Suprapubic skin (tissue), 4 donors: Measurements from ENCODE around the gene MT1M. TPM values are rescaled to one million over a fixed set of nuclear protein-coding genes. Genes with fewer than 3 reads are reported as not detected.

Source experiments
- DNase-seq, 2 donors: peaks; one replicate each; pipeline ENCODE4 v3.0.0-alpha.2; 2019; ENCODE audit warnings: low spot score in 2 of 2
- H3K27ac ChIP-seq: fragments of 200-600 bp; sonication (generic); one replicate; pipeline ENCODE4 v1.5.1; 2019
- H3K27me3 ChIP-seq: fragments of 200-600 bp; sonication (generic); one replicate; pipeline ENCODE4 v1.5.1; 2019
- H3K36me3 ChIP-seq: fragments of 200-600 bp; sonication (generic); one replicate; pipeline ENCODE4 v1.5.1; 2019
- H3K4me1 ChIP-seq: fragments of 200-600 bp; sonication (generic); one replicate; pipeline ENCODE4 v1.5.1; 2019
- H3K4me3 ChIP-seq: fragments of 200-600 bp; sonication (generic); one replicate; pipeline ENCODE4 v1.5.1; 2019; ENCODE audit warnings: mild to moderate bottlenecking
- H3K9me3 ChIP-seq: fragments of 200-600 bp; sonication (generic); one replicate; pipeline ENCODE4 v1.5.1; 2019
- EP300 ChIP-seq: sonication (generic); formaldehyde crosslinking; IDR thresholded peaks from one replicate; pipeline ENCODE4 v1.6.1; 2017; ENCODE audit warnings: antibody characterized with exemption
- POLR2A ChIP-seq, 2 donors: fragments of 450-650 bp; IDR thresholded peaks; one replicate each; pipeline ENCODE4 v1.6.1; 2017; ENCODE audit warnings: antibody characterized with exemption in 2 of 2, mild to moderate bottlenecking in 2 of 2, moderate library complexity in 2 of 2
- POLR2AphosphoS5 ChIP-seq, 3 donors: sonication (generic); formaldehyde crosslinking; IDR thresholded peaks; one replicate each; pipeline ENCODE4 v1.6.1; 2017; ENCODE audit warnings: antibody characterized with exemption in 3 of 3
- WGBS: methylation state at CpG from one replicate; pipeline ENCODE4 v1.1.5; 2018; 5-methylcytosine and 5-hydroxymethylcytosine counted together
- total RNA-seq, 4 donors: library from RNA; depleted of rRNA; stranded (reverse); fragments of >200 nt; gene quantifications; one replicate each; pipeline ENCODE4 v1.1.0, GENCODE V29; 2016
- TF ChIP-seq, protein P1 (sequence below), 2 donors: fragments of 200-600 bp in 1 of 2; fragments of 450-650 bp in 1 of 2; sonication (generic) in 1 of 2; IDR thresholded peaks; one replicate each; pipeline ENCODE4 v1.5.1; 2016 to 2019; ENCODE audit warnings: antibody characterized with exemption in 2 of 2, mild to moderate bottlenecking in 1 of 2, moderate library complexity in 1 of 2

MT1M gene
- total RNA-seq, 4 donors from 2014 or later, result 13.6 to 41.7 (median 20.5) TPM

DNA sequence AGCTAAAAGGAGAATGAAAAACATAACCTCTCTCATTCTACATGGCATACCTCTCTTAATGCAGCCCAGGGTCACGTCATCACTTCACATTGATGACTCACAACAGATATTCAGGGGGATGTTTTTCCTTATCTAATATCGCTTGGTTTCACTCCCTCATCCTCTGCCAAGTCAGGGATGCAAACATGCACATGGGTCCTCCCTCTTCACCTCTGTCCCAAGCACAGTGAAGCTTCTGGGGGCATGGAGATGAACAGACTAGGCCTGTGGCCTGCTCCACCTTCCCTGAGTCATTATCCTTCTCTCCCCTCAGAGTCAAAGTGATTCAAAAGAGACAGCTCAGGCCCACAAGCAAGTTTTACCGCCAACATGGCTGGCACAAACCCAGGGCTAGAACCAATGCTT is 26.4 kb upstream of the MT1M start:
- Histone ChIP-seq H3K9me3 (no peaks in the 10 kb centered on the region), H3K4me3 (no peak overlapping the region), H3K27ac (peak overlapping the region; percentile 96), H3K4me1 (peaks cover 60% of the 10 kb centered on the region), H3K27me3 (no peaks in the 10 kb centered on the region), H3K36me3 (no peaks in the 10 kb centered on the region)
- no peak for TF ChIP-seq POLR2AphosphoS5 (IDR thresholded peaks at IDR 0.05)
- no peak for TF ChIP-seq POLR2A (IDR thresholded peaks at IDR 0.05)
- no peak for TF ChIP-seq EP300
- TF ChIP-seq, protein P1, sequence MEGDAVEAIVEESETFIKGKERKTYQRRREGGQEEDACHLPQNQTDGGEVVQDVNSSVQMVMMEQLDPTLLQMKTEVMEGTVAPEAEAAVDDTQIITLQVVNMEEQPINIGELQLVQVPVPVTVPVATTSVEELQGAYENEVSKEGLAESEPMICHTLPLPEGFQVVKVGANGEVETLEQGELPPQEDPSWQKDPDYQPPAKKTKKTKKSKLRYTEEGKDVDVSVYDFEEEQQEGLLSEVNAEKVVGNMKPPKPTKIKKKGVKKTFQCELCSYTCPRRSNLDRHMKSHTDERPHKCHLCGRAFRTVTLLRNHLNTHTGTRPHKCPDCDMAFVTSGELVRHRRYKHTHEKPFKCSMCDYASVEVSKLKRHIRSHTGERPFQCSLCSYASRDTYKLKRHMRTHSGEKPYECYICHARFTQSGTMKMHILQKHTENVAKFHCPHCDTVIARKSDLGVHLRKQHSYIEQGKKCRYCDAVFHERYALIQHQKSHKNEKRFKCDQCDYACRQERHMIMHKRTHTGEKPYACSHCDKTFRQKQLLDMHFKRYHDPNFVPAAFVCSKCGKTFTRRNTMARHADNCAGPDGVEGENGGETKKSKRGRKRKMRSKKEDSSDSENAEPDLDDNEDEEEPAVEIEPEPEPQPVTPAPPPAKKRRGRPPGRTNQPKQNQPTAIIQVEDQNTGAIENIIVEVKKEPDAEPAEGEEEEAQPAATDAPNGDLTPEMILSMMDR (IDR thresholded peaks at IDR 0.05), result no peak
- peak in 1 of 2 donors; percentile 87 for DNase-seq
- 33% methylated on average over 3 of the region's 3 CpGs for whole genome bisulfite sequencing

DNA sequence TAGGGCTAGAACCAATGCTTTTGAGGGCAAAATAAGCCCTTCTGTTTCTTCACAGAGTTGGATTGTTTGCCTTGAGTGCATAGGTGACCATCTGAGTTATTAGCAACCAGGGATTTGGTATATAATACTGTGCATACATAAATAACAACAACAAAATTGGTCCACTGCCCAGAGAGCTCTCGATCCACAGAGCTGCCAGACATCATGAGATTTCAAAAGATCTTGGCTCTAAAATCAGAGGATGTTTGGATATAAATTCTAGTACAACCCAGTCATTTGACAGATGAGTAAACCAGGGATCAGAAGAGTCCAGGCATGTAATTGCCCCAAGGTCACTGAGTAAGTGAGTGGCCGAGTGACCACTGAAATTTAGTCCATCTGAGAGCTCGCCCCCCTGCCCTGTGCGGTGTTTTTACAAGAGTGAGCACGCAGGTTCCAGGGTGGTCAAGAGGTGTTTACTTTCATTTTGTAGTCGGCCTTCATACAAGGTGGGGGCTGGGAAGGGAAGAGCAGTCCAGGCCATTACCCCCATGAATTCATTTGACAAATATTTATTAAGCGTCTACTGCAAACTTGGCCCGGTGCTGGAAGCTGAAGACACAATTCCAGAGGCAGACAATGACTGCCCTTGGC is 25.9 kb upstream of the MT1M start:
- 17% methylated on average over 8 of the region's 8 CpGs for WGBS

DNA sequence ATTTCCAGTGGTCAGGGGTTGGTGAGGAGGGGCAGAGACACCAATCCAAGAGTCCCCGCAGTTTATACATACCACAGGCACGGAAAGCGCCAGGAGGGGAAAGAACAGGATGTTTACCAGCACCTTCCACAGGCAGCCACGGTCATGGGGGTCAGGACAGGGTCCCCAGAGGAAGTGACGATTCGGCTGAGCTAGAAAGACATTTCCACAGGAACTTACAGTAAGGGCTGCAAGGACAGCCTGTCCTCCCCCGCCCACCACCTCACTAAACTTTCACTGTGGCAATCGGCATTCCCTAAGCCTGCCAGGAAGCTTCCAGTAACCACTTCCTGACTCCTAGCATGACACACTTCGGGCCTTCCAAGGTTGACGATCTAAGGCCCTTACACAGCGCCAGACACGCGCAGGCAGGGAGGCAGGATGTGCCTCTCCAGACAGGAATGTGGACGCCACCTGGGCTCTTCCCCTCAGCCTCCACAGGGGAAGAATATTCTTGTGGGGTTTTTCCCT is 25.3 kb upstream of the MT1M start:
- TF ChIP-seq, protein P1 (IDR thresholded peaks at IDR 0.05), result no peak
- TF ChIP-seq EP300 (peak; percentile 88), POLR2AphosphoS5 (IDR thresholded peaks at IDR 0.05) (peak; percentile 92 to 99 (median 94)), POLR2A (IDR thresholded peaks at IDR 0.05) (peak in 1 of 2 donors; percentile 33)
- H3K4me1 ChIP-seq, result peaks cover 67% of the 10 kb centered on the region
- peak; percentile 95 to 96 for DNase-seq
- peak overlapping the region; percentile 73 for H3K4me3 ChIP-seq
- H3K9me3 ChIP-seq, result no peaks in the 10 kb centered on the region
- 41% methylated on average over 11 of the region's 14 CpGs for WGBS
- no peaks in the 10 kb centered on the region for H3K36me3 ChIP-seq
- no peaks in the 10 kb centered on the region for H3K27me3 ChIP-seq
- peak overlapping the region; percentile 96 for H3K27ac ChIP-seq

More for the DNA sequence above, 25.9 kb upstream of the MT1M start:
- Histone ChIP-seq H3K27me3 (no peaks in the 10 kb centered on the region), H3K4me1 (peaks cover 66% of the 10 kb centered on the region), H3K4me3 (peak overlapping the region; percentile 73), H3K36me3 (no peaks in the 10 kb centered on the region), H3K9me3 (no peaks in the 10 kb centered on the region), H3K27ac (peak overlapping the region; percentile 96)
- TF ChIP-seq POLR2A (IDR thresholded peaks at IDR 0.05), result no peak
- no peak for TF ChIP-seq POLR2AphosphoS5 (IDR thresholded peaks at IDR 0.05)
- no peak for TF ChIP-seq EP300
- TF ChIP-seq, protein P1 (IDR thresholded peaks at IDR 0.05), result no peak
- DNase-seq, result no peak

DNA sequence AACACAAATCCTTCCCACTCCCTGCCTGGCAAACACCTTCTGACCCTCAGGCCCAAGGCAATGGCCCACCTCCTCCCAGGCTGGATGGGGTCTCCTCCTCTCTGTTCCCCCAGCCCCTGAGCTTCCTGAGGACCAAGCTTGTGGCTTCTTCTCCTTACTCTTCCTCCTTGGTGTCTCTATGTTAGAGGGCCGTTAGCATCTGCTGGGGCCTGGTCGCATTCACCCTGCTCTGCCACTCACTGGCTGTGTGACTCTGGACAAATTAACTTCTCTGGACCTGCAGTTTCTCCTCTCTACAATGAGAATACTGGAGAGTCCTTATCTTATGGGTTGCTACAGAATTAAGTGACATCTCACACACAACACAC is 24.8 kb upstream of the MT1M start:
- Histone ChIP-seq H3K9me3 (no peaks in the 10 kb centered on the region), H3K4me1 (peaks cover 67% of the 10 kb centered on the region), H3K4me3 (peak overlapping the region; percentile 73), H3K27me3 (no peaks in the 10 kb centered on the region), H3K27ac (peak overlapping the region; percentile 96), H3K36me3 (no peaks in the 10 kb centered on the region)
- TF ChIP-seq, protein P1 (IDR thresholded peaks at IDR 0.05), result no peak
- TF ChIP-seq POLR2AphosphoS5 (IDR thresholded peaks at IDR 0.05), result no peak
- no peak for TF ChIP-seq EP300
- TF ChIP-seq POLR2A (IDR thresholded peaks at IDR 0.05), result peak in 1 of 2 donors; percentile 4
- WGBS, result 41% methylated on average over 2 of the region's 2 CpGs
- DNase-seq, result no peak

DNA sequence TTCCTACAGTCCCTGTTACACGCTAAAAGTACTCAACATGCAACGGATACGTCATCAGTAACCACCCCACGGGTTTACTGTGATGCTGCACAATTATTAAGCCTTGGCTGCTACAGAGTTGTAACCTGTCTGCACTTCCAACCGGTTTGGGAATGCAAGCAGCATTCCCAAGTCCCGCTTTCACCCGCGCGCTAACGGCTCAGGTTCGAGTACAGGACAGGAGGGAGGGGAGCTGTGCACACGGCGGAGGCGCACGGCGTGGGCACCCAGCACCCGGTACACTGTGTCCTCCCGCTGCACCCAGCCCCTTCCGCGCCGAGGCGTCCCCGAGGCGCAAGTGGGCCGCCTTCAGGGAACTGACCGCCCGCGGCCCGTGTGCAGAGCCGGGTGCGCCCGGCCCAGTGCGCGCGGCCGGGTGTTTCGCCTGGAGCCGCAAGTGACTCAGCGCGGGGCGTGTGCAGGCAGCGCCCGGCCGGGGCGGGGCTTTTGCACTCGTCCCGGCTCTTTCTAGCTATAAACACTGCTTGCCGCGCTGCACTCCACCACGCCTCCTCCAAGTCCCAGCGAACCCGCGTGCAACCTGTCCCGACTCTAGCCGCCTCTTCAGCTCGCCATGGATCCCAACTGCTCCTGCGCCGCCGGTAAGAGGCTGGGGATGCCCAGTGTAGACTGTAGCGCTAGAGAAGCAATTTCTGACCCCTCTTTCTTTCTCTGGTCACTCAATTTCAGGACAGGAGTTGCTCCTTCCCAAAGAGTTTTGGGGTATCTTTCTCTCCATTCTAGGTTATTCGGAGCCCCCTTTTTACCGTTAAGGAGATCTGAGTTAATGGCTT is 24.2 kb upstream of the MT1M start, which contains the start of gene MT2A:
MT2A (plus strand) TSS at position 542 of the 833 bp plus-strand sequence; CDS start at position 614, 72 bp downstream.
- TF ChIP-seq POLR2AphosphoS5 (IDR thresholded peaks at IDR 0.05) (peak; percentile 84 to 96 (median 91)), EP300 (peak; percentile 31), POLR2A (IDR thresholded peaks at IDR 0.05) (peak; percentile 94 to 97)
- TF ChIP-seq, protein P1 (IDR thresholded peaks at IDR 0.05), result no peak
- Histone ChIP-seq H3K9me3 (no peaks in the 10 kb centered on the region), H3K4me3 (peak within 1 kb of the TSS; percentile 73), H3K36me3 (no peaks in the 10 kb centered on the region), H3K27me3 (no peaks in the 10 kb centered on the region), H3K27ac (peak within 1 kb of the TSS; percentile 96), H3K4me1 (peaks cover 67% of the 10 kb centered on the region)
- DNase-seq, result peak; percentile 96 to 97
- WGBS, result 9% methylated on average over 29 of the region's 62 CpGs
